Hepatic stellate cell (primary cell): Measurements from ENCODE around the gene CNN2.

ENCODE experiments used
- DNase-seq: peaks from one replicate; pipeline ENCODE4 v3.0.0; 2011; ENCODE audit warnings: low spot score

CNN2 gene

GRCh38 chr19:1081301-1082164 lies 55.1 kb downstream of the CNN2 start:
- no peak for DNase-seq

GRCh38 chr19:1082165-1082927 lies 55.9 kb downstream of the CNN2 start:
- DNase-seq = peak; percentile 66

GRCh38 chr19:1082928-1083816 lies 56.8 kb downstream of the CNN2 start:
- DNase-seq = no peak

GRCh38 chr19:1084024-1084868 lies 57.8 kb downstream of the CNN2 start:
- no peak for DNase-seq

GRCh38 chr19:1085053-1085658 lies 58.7 kb downstream of the CNN2 start:
- DNase-seq = no peak

GRCh38 chr19:1085676-1086442 lies 59.5 kb downstream of the CNN2 start:
- no peak for DNase-seq

GRCh38 chr19:1086613-1087012 lies 60.2 kb downstream of the CNN2 start:
- no peak for DNase-seq

GRCh38 chr19:1087813-1088415 lies 61.5 kb downstream of the CNN2 start:
- no peak for DNase-seq

- no peak for DNase-seq
Observed at GRCh38 chr19:1088416-1089010, 62.1 kb downstream of the CNN2 start.
